ENCODE data around the gene PCDH9. TPM values are rescaled to one million over a fixed set of nuclear protein-coding genes. Genes with fewer than 3 reads are reported as not detected.

PCDH9 gene
- total and polyA plus RNA-seq, 2 of the 13 experiments (the other 11 are each of a cell fraction or from before 2014, with no cell fraction given) = 0.09 TPM; not detected in 1

DNA sequence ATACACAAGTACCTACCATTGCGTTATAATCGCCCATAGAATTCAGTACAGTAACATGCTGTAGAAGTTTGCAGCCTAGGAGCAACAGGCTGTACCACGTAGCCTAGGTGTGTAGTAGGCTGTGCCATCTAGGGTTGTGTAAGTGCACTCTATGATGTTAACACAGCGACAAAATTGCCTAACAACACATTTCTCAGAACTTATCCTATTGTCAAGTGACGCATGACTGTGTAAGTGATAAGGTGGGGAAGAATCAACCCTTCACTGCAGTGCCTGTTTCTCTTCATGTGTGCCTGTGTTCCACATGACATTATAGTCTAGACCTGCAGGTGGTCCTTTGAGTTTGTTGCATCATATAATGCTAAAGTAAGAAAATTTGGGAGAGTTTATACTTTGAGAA, 94.0 kb downstream of the PCDH9 start:
- no peaks in the 10 kb centered on the region for H3K27me3 ChIP-seq (ENCODE audit: control insufficient read depth in 1 of 2, insufficient read depth in 2 of 2, low read length in 2 of 2)
- H3K9ac ChIP-seq (ENCODE audit: insufficient read depth, low read depth, low read length) = no peak overlapping the region
- DNase-seq (ENCODE audit: low spot score) = no peak
- in situ Hi-C loops (cut with HindIII; ENCODE audit: extremely low pct_ligation_motif_present, low pct_unique_long_range_greater_than_20kb) = no loop called here
- H3K4me2 ChIP-seq (ENCODE audit: low read depth, low read length) = no peak overlapping the region
- ATAC-seq = no peak
- no peak for TF ChIP-seq MAF1 (CRISPR knock-in tag; IDR thresholded peaks at IDR 0.05; ENCODE audit: borderline replicate concordance)
- no peak for TF ChIP-seq GTF3A (CRISPR knock-in tag; conservative IDR thresholded peaks at IDR 0.05)
- no peak for TF ChIP-seq ZNF354B (CRISPR knock-in tag; IDR thresholded peaks at IDR 0.05)
- TF ChIP-seq SNAI1 (CRISPR knock-in tag; IDR thresholded peaks at IDR 0.05; ENCODE audit: borderline replicate concordance) = no peak
- TF ChIP-seq ZSCAN31 (CRISPR knock-in tag; IDR thresholded peaks at IDR 0.05; ENCODE audit: low read depth) = no peak
- no peak for TF ChIP-seq ISX (CRISPR knock-in tag; conservative IDR thresholded peaks at IDR 0.05)
- TF ChIP-seq IKZF4 (CRISPR knock-in tag; IDR thresholded peaks at IDR 0.05; ENCODE audit: borderline replicate concordance, low read depth, not compliant biosample characterization) = no peak
- TF ChIP-seq, protein P1, sequence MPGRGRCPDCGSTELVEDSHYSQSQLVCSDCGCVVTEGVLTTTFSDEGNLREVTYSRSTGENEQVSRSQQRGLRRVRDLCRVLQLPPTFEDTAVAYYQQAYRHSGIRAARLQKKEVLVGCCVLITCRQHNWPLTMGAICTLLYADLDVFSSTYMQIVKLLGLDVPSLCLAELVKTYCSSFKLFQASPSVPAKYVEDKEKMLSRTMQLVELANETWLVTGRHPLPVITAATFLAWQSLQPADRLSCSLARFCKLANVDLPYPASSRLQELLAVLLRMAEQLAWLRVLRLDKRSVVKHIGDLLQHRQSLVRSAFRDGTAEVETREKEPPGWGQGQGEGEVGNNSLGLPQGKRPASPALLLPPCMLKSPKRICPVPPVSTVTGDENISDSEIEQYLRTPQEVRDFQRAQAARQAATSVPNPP (CRISPR knock-in tag; IDR thresholded peaks at IDR 0.05) = no peak
- no peak for TF ChIP-seq HNRNPK (IDR thresholded peaks at IDR 0.05; ENCODE audit: low read depth, low read length, poor library complexity, severe bottlenecking)
- no peak for TF ChIP-seq SMAD3 (CRISPR knock-in tag; IDR thresholded peaks at IDR 0.05)
- TF ChIP-seq ZNF841 (CRISPR knock-in tag; IDR thresholded peaks at IDR 0.05; ENCODE audit: borderline replicate concordance) = no peak
- TF ChIP-seq KLF6 (CRISPR knock-in tag; IDR thresholded peaks at IDR 0.05) = no peak
- no peak for TF ChIP-seq ZBTB8A (CRISPR knock-in tag; IDR thresholded peaks at IDR 0.05; ENCODE audit: borderline replicate concordance, low read depth)
- TF ChIP-seq, protein P2, sequence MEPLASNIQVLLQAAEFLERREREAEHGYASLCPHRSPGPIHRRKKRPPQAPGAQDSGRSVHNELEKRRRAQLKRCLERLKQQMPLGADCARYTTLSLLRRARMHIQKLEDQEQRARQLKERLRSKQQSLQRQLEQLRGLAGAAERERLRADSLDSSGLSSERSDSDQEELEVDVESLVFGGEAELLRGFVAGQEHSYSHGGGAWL (CRISPR knock-in tag; IDR thresholded peaks at IDR 0.05) = no peak
- TF ChIP-seq SNAPC2 (CRISPR knock-in tag; IDR thresholded peaks at IDR 0.05) = no peak
- TF ChIP-seq NFRKB (IDR thresholded peaks at IDR 0.05) = no peak
- TF ChIP-seq, protein P3, sequence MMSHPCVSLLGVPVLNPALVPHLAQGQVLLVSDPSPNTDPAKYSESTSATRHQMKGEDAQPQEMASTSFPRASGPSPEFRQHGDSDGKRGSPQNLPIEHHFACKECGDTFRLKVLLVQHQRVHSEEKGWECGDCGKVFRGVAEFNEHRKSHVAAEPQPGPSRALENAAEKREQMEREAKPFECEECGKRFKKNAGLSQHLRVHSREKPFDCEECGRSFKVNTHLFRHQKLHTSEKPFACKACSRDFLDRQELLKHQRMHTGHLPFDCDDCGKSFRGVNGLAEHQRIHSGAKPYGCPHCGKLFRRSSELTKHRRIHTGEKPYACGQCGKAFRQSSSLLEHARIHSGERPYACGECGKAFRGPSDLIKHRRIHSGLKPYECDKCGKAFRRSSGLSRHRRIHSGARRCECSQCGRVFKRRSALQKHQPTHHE (CRISPR knock-in tag; IDR thresholded peaks at IDR 0.05; ENCODE audit: borderline replicate concordance) = no peak
- TF ChIP-seq CEBPB (IDR thresholded peaks at IDR 0.05; ENCODE audit: borderline replicate concordance, low read depth, low read length) = no peak
- TF ChIP-seq, protein P4, sequence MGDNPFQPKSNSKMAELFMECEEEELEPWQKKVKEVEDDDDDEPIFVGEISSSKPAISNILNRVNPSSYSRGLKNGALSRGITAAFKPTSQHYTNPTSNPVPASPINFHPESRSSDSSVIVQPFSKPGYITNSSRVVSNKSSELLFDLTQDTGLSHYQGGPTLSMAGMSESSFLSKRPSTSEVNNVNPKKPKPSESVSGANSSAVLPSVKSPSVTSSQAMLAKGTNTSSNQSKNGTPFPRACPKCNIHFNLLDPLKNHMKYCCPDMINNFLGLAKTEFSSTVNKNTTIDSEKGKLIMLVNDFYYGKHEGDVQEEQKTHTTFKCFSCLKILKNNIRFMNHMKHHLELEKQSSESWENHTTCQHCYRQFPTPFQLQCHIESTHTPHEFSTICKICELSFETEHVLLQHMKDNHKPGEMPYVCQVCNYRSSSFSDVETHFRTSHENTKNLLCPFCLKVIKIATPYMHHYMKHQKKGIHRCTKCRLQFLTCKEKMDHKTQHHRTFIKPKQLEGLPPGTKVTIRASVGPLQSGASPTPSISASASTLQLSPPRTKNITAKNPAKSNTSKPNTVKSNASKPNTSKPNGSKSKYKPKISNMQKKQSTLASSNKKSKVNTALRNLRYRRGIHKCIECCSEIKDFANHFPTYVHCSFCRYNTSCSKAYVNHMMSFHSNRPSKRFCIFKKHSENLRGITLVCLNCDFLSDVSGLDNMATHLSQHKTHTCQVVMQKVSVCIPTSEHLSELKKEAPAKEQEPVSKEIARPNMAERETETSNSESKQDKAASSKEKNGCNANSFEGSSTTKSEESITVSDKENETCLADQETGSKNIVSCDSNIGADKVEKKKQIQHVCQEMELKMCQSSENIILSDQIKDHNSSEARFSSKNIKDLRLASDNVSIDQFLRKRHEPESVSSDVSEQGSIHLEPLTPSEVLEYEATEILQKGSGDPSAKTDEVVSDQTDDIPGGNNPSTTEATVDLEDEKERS (CRISPR knock-in tag; IDR thresholded peaks at IDR 0.05) = no peak
- no peak for TF ChIP-seq ZSCAN29 (CRISPR knock-in tag; conservative IDR thresholded peaks at IDR 0.05)
- intact Hi-C loops (cut with micrococcal nuclease; ENCODE audit: unreplicated experiment) = no loop called here
- no peaks in the 10 kb centered on the region for H3K9me3 ChIP-seq (ENCODE audit: low read length)
- H3K4me3 ChIP-seq (replicated peaks in 1 of 3; ENCODE audit: insufficient read depth in 1 of 3, low read depth in 2 of 3, low read length in 3 of 3) = no peak overlapping the region
- no peak overlapping the region for H2AFZ ChIP-seq (ENCODE audit: low read length)
- H3K79me2 ChIP-seq (ENCODE audit: insufficient read depth, low read length) = no peaks in the 10 kb centered on the region
- POLR2A ChIA-PET = no interaction called here
- H3K27ac ChIP-seq (ENCODE audit: extremely low read length, insufficient read depth, low read length) = no peak overlapping the region
- no TSS peak for BruUV-seq (replicated peaks)
- H4K20me1 ChIP-seq (ENCODE audit: insufficient read depth, low read length) = no peaks in the 10 kb centered on the region
- no peaks in the 10 kb centered on the region for H3K36me3 ChIP-seq (replicated peaks in 1 of 2; ENCODE audit: control insufficient read depth in 1 of 2, insufficient read depth in 2 of 2, low read length in 2 of 2)
- CTCF ChIA-PET (ENCODE audit: low intra/inter-chr PET ratio, low total read pairs) = no interaction called here
- H3K4me1 ChIP-seq (ENCODE audit: insufficient read depth, low read length) = no peaks in the 10 kb centered on the region
- WGBS (ENCODE audit: low lambda C conversion rate) = 9% methylated on average over 4 of the region's 5 CpGs
- no peak for FAIRE-seq
